Activated CD8-positive, alpha-beta memory T cell treated with anti-CD3 and anti-CD28 coated beads for 48 hours (primary cell): ENCODE data around the gene GPR65.

Experiments used
- DNase-seq, 3 experiments: peaks; one replicate each; pipeline ENCODE4 v3.0.0-alpha.2; 2020; ENCODE audit warnings: low read depth in 2 of 3, low spot score in 2 of 3

Gene GPR65

DNA sequence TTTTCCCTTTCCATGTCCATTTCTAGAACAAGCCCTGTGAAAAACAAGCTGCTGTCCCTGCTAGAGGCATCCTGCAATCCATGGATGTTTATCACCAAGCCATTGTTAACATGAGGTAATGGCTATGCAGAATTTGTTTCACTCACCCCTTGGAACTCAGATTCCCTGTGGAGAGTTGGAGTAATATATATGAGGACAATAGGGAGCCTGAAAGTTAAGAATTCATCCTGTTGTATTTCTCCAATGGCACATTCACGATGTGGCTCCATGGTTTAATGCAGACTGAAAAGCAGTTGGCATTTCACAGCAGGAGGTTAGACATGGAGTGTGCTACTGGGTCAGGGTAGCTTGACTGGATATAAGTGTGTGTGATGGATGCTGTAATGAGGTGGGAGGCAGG, 32.4 kb downstream of the GPR65 start:
- DNase-seq: no peak

DNA sequence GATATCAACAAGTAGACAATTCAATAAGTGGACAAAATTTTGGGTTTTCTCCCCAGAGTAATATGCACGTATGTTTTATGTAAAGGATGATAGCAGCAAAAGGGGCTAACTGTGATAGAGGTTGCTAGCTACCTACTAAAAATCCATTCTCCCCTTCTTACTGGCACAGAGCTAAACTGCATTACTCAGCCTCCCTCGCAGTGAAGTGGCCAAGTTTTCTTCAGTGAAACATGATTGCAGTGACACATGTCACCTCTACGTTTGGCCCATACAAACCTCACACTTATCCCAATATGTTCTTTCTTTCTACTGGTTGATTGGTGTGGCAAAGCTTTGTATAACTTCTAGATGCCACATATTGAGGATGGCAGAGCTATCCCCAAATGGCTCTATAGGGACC, 34.3 kb downstream of the GPR65 start:
- DNase-seq: no peak

DNA sequence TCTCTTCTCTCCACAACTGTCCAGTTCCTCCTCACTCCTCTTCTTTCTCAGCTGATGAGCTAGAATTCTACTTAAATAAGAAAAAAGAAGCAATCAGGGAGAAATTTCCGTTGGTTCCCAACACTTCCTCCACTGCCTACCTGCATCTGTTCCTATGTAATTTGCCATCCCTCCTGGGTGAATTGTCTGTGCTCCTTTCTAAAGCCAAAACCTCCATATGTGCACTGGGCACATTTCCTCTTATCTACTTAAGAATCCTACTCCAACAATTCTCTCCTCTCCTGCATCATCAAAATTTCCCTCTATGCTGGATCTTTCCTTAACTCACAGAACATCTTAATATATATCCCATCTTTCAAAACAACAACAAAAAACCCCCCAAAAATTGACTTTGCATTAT, 35.2 kb downstream of the GPR65 start:
- no peak for DNase-seq

DNA sequence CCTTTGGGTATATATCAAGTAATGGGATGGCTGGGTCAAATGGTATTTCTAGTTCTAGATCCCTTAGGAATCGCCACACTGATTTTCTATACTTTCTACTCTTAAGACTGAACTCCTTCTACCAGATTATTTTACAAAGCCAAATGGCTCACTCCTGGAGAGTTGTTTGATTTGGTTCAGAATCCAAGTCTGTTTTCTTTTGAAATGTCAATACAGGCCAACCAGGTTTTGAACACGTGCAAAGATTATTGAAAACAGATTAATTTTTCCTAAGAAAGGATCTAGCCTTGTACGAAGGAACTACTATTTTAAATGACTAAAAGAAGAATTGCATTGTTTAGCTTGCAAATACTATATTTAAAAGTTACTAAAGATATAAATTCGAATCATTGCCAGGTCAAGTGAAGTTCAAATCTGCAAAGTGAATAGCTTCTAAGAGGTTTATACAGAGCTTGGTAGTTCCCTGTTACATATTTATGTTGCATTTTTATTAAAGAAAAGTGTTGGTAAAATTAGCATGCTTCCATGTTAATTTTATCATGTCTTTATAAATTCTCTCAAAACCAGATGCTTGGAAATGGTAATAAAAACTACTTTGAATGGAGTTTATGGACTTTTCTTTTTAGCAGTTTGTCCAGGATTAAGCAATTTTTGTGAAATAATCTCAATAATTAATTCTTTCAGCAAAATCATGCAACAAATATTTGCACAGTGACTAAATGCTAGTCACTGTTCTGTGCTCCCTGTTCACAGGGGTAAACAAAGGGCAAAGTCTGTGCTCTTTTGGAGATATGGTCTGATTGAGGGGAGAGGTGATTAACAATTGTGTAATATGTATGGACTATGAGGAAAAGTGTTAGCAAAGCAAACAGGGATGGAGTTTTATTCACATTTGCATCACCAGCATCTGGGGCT, 38.9 kb downstream of the GPR65 start:
- no peak for DNase-seq

DNA sequence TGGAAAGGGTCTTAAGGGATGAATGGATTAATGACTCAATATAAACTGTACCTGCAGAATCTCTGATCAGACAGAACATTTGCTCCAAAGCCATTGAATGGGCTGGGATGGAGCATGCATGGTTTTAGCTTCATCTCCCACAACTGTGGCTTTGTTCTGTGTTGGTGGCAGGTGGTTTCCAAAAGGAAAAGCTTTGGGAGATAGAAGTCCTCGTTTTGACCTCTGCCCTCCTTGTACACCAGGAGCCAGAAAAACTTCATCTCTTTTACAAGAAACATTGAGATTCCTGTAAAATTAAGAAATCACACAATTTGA, 39.5 kb downstream of the GPR65 start:
- DNase-seq: no peak

DNA sequence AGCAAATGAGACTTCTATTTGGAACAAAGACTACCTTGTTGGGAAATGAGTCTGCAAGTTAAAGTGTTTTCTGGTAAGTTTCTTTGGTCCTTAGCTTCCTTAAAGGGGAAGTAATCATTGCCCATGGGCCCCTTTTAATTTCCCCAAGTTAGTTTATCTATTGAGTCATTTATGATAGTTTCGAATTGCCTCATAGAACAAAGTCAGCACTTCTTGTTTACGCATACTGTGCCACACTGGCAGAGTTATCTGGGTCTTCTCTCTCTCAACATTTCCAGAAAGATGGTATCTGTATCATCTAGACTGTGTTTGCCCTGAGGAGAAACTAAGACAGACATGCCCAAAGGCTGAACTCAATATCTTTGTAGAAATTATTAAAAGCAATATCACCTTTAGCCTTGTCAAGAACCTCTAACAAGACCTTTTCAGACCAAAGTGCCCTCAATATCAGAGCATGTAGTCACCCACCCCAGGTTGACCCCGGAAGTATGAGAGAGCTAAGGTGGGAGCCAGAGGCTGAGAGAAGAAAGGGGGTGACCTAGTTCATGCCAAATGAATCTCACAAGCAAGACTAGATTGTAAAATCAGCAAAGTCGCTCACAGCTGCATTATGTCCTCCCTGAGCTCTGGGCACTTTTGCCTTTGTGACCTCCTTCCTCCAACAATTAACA, 40.0 kb downstream of the GPR65 start:
- DNase-seq: no peak

DNA sequence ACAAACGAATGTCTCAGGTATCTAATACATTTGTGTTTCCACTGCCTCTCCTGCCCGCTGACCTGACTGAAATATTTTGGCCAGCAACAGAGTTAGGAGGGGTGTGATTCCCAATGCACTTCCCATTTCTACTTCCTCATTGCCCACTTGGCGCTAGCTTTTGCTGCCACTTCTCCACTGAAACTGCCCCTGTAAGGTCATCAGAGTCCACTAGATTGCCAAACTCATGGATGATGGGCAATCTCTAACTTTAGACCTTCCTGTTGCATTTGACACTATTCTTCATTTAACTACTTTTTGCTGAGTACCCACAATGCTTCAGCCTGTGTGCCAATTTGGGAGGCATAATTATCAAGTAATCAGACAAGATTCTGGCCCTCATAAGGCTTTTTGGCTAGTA, 40.8 kb downstream of the GPR65 start:
- DNase-seq: no peak

DNA sequence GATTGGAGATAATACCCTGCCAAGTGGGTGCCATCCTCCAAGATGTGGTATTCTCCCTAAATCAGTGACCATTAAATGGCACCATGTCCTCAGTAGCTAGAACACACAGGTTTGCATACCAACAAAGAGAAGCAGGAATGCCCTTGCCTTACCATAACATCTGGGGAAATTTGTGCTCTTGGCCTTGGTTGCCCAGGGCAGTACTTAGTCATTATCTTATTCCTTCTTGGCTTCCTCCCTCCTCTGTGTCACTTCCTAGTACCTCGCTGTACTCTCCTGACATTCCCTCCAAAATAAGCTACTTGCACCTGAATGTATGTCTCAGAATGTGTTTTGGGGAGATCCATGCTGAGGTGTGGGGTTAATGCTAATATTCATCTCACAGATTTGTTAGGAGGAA, 43.4 kb downstream of the GPR65 start:
- DNase-seq: no peak

DNA sequence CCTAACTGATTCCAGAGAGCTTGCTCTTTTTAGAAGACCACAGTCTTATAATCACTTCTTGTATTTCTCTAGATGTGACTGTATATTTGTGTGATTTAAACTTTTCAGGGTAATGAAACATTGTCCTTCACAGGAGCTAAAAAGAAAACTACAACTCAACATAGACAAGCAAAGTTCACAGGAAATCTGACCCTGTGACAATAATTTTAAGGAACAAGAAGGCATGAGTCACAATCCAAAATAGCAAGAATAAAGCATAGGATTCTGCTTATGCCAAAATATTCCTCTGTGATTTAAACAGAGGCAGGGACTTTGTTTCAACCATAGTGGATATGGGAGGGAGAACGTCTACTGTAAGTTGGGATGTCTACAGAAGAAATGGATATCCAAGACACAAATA, 44.3 kb downstream of the GPR65 start:
- no peak for DNase-seq

DNA sequence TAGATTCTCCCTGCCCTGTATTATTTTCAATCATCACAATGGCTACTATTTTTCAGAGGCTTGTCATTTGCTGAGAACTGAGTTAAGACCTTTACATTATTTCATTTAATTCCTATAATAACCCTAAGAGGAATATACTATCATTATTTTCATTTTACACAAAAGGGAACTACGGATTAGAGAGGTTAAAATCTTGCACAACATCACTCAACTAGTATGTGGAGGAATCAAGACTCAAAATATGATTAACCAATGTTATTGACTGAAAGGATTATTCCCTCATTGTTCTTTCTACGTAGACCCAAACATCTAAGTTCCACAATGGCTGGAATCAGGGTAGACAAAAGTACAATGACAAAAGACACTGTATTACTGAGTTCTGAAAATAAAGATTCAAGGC, 45.0 kb downstream of the GPR65 start:
- no peak for DNase-seq

DNA sequence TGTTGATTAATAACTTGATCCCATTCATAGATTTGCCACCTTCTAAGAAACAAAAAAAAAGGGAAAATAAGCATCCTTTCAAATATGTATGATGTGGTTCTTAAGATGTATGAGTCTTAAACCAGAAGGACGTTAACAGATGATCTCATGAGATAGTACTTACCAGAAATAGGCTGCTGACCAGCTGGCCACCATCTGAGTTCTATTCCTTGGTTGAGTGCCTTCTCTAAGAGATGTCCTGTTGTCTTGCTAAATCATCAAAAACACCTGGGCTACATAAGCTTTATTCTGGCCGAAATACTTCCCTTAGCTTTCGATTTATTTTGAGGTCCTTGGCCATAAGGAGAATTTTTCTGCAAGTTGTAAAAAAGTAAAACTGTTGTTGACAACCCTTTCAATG, 55.6 kb downstream of the GPR65 start:
- DNase-seq: no peak

DNA sequence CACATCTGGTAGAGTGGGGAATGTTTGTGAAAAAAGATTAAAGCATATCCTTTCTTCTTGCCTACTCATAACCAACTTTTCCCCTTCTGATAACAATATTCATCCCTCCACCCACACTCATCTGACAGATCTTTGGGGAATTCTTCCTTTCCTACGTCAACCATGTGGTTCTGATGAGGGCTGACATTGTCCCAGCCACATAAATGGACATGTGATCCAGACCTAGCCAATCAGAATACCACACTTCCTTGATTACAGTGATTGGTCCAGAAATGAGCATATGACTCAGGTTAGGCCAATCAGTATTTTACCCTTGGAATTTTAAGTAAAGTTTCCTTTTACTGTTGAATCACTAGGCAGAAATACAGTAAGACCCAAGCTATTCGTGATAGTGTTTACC, 58.9 kb downstream of the GPR65 start:
- DNase-seq: no peak
